ENCODE data around the gene CCL20.

GRCh38 chr2:227860221-227860641 is 46.6 kb downstream of the CCL20 start:
- TF ChIP-seq CTCF (IDR thresholded peaks at IDR 0.05) (no peak), EP300 (IDR thresholded peaks at IDR 0.05) (no peak), POLR2AphosphoS5 (IDR thresholded peaks at IDR 0.05) (no peak), POLR2A (IDR thresholded peaks at IDR 0.05) (no peak)
